Kidney (tissue), 14 donors: ENCODE data around the gene C11orf52. TPM values are rescaled to one million over a fixed set of nuclear protein-coding genes. Genes with fewer than 3 reads are reported as not detected.

Experiments used
- DNase-seq, 5 donors: peaks; one replicate each; pipeline ENCODE4 v3.0.0-alpha.2; 2013 to 2020
- FAIRE-seq: peaks from 2 replicates; lab custom pipeline; 2012; peaks lifted over from hg19 to GRCh38; lab: Jason Lieb, UNC
- H3K27ac ChIP-seq, 2 donors: one replicate each; pipeline ENCODE4 v1.7.0; 2013; ENCODE audit warnings: low read depth in 2 of 2, low read length in 2 of 2, inconsistent platforms in 1 of 2
- H3K27me3 ChIP-seq: one replicate; pipeline ENCODE4 v1.7.1; 2013; ENCODE audit warnings: low read length, inconsistent platforms; ENCODE audit not compliant: control insufficient read depth, insufficient read depth
- H3K36me3 ChIP-seq, 3 donors: one replicate each; pipeline versions ENCODE4 v1.7.0 to v1.7.1; 2013; ENCODE audit warnings: low read length in 3 of 3, control low read depth in 1 of 3, inconsistent platforms in 1 of 3; ENCODE audit not compliant: insufficient read depth in 3 of 3, control insufficient read depth in 2 of 3
- H3K4me1 ChIP-seq, 3 donors: one replicate each; pipeline versions ENCODE4 v1.7.0 to v1.7.1; 2013; ENCODE audit warnings: low read length in 3 of 3, inconsistent platforms in 1 of 3, low read depth in 1 of 3; ENCODE audit not compliant: control insufficient read depth in 2 of 3, insufficient read depth in 2 of 3
- H3K4me3 ChIP-seq, 3 donors: one replicate each; pipeline versions ENCODE4 v1.7.0 to v1.8.1; 2013; ENCODE audit warnings: low read length in 3 of 3, control low read depth in 1 of 3, inconsistent platforms in 1 of 3
- H3K9ac ChIP-seq, 3 donors: one replicate each; pipeline versions ENCODE4 v1.7.0 to v1.7.1; 2013; ENCODE audit warnings: low read length in 3 of 3, control low read depth in 1 of 3, inconsistent platforms in 1 of 3
- H3K9me3 ChIP-seq, 3 donors: one replicate each; pipeline versions ENCODE4 v1.7.0 to v1.7.1; 2013; ENCODE audit warnings: low read length in 3 of 3, control low read depth in 1 of 3, inconsistent platforms in 1 of 3; ENCODE audit not compliant: control insufficient read depth in 2 of 3, insufficient read depth in 1 of 3
- intact Hi-C: fragments of 100-400 bp; cut with DNase I; formaldehyde crosslinking; loops from one replicate; pipeline ENCODE4 v1.11.1; 2022
- polyA plus RNA-seq: library from polyadenylated mRNA; stranded (reverse); fragments of 350-450 nt; fragmentation: Illumina TruSeq; extraction: RNeasy Lipid Tissue Mini Kit (QIAGEN cat#74804); gene quantifications from one replicate; pipeline ENCODE4 v1.2.3, GENCODE V29; 2014; ENCODE audit warnings: low read depth, low replicate concordance; ENCODE audit not compliant: insufficient read depth
- total RNA-seq: library from RNA; stranded (reverse); fragmentation: NEBNext Ultra II Directional; extraction: Animal tissue kit (Norgen Biotek cat#: 25700); gene quantifications from one replicate; pipeline ENCODE4 v1.2.1, GENCODE V29; 2021
- TF ChIP-seq, protein P1 (sequence below): IDR thresholded peaks from 3 replicates; pipeline ENCODE4 v1.5.1; 2012; ENCODE audit warnings: mild to moderate bottlenecking, moderate library complexity, borderline replicate concordance; ENCODE audit not compliant: insufficient read depth; ENCODE audit errors: extremely low read depth
- donor health status: control.
- donor health status: control.
- donor health status: control.
- donor health status: control.
- donor health status: control.
- donor health status: DM: yes; HTN: yes; CAD: no.
- donor health status: Normal renal cell carcinoma (clear cell type).

C11orf52 gene
- total and polyA plus RNA-seq, 2 donors from 2014 or later: 27.8 to 103 TPM

- Histone ChIP-seq H3K27ac (peak overlapping the region; percentile 86 to 90), H3K27me3 (no peaks in the 10 kb centered on the region), H3K9me3 (no peaks in the 10 kb centered on the region), H3K4me3 (peak overlapping the region; percentile 18 to 59 (median 44)), H3K36me3 (no peaks in the 10 kb centered on the region), H3K9ac (peak overlapping the region; percentile 0 to 64 (median 4)), H3K4me1 (peaks cover 0 to 20% (median 17%) of the 10 kb centered on the region in 3 donors)
- intact Hi-C loops: no loop called here
- FAIRE-seq: no peak
- TF ChIP-seq, protein P1, sequence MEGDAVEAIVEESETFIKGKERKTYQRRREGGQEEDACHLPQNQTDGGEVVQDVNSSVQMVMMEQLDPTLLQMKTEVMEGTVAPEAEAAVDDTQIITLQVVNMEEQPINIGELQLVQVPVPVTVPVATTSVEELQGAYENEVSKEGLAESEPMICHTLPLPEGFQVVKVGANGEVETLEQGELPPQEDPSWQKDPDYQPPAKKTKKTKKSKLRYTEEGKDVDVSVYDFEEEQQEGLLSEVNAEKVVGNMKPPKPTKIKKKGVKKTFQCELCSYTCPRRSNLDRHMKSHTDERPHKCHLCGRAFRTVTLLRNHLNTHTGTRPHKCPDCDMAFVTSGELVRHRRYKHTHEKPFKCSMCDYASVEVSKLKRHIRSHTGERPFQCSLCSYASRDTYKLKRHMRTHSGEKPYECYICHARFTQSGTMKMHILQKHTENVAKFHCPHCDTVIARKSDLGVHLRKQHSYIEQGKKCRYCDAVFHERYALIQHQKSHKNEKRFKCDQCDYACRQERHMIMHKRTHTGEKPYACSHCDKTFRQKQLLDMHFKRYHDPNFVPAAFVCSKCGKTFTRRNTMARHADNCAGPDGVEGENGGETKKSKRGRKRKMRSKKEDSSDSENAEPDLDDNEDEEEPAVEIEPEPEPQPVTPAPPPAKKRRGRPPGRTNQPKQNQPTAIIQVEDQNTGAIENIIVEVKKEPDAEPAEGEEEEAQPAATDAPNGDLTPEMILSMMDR: no peak
- peak in 3 of 5 donors; percentile 49 to 80 (median 66) for DNase-seq
Measured at GRCh38 chr11:111913031-111913861, 5.5 kb upstream of the C11orf52 start.

DNA sequence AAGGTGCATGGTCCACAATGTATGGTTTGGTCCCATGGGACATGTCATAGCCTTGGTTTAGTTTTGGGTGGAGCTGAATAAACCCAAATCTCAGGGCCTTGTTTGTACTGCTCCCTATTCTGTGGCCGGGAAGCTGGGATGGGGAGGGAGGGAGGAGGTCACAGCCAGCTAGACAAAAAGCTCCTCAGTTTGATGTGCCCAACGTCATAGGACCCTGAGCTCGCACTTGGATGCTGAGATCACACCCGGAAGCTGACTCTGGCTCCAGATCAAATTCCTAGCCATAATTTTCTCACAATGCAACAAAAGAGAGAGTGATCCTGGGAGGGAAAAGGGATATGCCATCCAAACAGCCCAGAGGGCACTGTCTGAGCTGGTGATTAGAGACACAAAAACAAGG is 4.7 kb upstream of the C11orf52 start:
- FAIRE-seq: no peak
- TF ChIP-seq, protein P1: no peak
- intact Hi-C loops: no loop called here

DNA sequence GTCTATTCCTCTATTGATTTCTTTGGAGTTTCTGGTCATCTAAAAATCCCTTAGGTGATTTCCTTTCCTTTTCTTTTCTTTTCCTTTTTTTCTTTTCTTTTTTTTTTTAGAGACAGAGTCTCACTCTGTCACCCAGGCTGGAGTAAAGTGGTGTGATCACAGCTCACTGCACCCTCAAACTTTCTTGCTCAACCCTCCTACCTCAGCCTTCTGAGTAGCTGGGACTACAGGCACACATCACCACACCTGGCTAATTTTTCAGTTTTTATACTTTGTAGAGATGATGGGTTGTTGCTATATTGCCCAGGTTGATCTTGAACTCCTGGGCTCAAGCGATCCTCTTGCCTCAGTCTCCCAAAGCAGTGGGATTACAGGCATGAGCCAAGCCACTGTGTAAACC is 1.9 kb upstream of the C11orf52 start:
- Histone ChIP-seq H3K27ac (peak overlapping the region in 1 of 2 donors; percentile 18), H3K9me3 (no peaks in the 10 kb centered on the region)
- no peak for DNase-seq

More for the DNA sequence above, 4.7 kb upstream of the C11orf52 start:
- Histone ChIP-seq H3K27ac (peak overlapping the region; percentile 86 to 90), H3K4me1 (peaks cover 0 to 21% (median 19%) of the 10 kb centered on the region in 3 donors), H3K9ac (peak overlapping the region in 1 of 3 donors; percentile 64), H3K9me3 (no peaks in the 10 kb centered on the region), H3K36me3 (no peaks in the 10 kb centered on the region), H3K27me3 (no peaks in the 10 kb centered on the region), H3K4me3 (peak overlapping the region in 2 of 3 donors; percentile 18 to 59)
- peak in 4 of 5 donors; percentile 39 to 86 (median 74) for DNase-seq

More for the DNA sequence above, 1.9 kb upstream of the C11orf52 start:
- TF ChIP-seq, protein P1: no peak
- no peak for FAIRE-seq
- H3K4me1 ChIP-seq: peaks cover 0 to 32% (median 15%) of the 10 kb centered on the region in 3 donors
- no peaks in the 10 kb centered on the region for H3K36me3 ChIP-seq
- no peaks in the 10 kb centered on the region for H3K27me3 ChIP-seq
- intact Hi-C loops: no loop called here
- no peak overlapping the region for H3K4me3 ChIP-seq
- peak overlapping the region in 1 of 3 donors; percentile 27 for H3K9ac ChIP-seq
